ENCODE results near the gene PARP16.

Gene PARP16

DNA sequence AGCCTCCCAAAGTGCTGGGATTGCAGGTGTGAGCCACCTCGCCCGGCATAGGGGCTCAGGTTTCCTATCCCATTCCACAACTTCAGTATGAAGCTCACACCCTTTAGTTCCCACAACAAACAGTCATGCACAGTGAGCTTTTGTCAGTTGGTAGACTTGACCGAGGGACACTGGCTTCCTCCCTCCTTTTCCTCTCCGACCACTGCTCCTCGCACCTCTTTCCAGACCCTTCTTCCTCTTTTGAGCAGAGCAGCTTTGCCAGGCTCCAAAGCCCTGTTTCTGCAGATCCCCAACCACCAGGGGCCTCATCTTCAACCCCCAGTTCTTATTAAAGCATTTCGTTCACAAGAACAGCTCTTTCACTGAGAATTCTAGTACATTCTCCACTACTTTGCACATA, 62.7 kb downstream of the PARP16 start:
- ATAC-seq (replicated peaks) (no peak), DNase-seq (no peak)
- Mint-ChIP-seq H3K4me1 (ENCODE audit: low read depth in 2 of 2) (no peaks in the 10 kb centered on the region), H3K36me3 (ENCODE audit: insufficient read depth) (peaks cover 2% of the 10 kb centered on the region), H3K27me3 (peaks cover 0 to 10% of the 10 kb centered on the region in 2 donors), H3K9me3 (no peaks in the 10 kb centered on the region), H3K4me3 (no peak overlapping the region), H3K27ac (no peak overlapping the region)

DNA sequence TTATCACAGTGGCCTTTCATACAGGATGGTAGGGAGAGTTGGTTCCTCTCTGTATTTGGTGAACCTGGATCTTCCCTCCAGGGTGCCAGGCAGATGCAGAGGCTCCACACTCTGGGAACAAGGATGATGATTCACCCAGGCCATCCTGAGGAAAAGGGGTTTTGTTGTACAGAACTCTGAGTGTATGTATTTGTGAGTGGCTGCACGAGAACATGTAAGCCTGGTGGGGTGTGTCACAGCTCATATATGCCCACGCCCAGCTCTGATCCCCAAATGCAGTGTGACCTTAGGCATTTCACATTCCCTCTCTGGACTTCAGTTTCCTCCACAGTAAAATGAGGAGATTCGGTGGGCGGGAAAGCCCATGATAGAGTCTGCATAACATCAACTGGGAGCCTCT, 63.8 kb downstream of the PARP16 start:
- Mint-ChIP-seq H3K27ac (no peak overlapping the region), H3K4me3 (no peak overlapping the region), H3K27me3 (peaks cover 0 to 10% of the 10 kb centered on the region in 2 donors), H3K36me3 (ENCODE audit: insufficient read depth) (peaks cover 2% of the 10 kb centered on the region), H3K9me3 (no peaks in the 10 kb centered on the region), H3K4me1 (ENCODE audit: low read depth in 2 of 2) (peaks cover 0 to 3% of the 10 kb centered on the region in 2 donors)
- no peak for ATAC-seq (replicated peaks)
- no peak for DNase-seq

DNA sequence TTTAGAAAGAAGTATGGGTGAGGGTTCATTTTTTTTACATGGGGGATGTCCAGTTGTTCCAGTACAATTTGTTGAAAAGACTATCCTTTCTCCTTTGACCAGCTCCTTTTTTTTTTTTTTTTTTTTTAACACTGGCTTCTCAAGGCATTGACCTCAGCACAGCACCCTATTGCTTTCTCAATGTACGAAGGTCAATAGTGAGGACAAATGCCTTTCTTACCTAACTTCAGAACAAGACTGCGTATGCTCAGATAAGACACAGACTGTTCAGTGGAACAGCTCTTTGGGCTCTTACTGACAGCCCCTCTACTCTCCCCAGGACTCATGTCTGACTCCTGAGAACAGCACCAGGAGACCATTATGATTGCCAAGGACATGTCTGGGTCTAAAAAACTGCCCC, 65.0 kb downstream of the PARP16 start:
- H3K36me3 Mint-ChIP-seq (ENCODE audit: insufficient read depth), result peaks cover 2% of the 10 kb centered on the region
- H3K4me1 Mint-ChIP-seq (ENCODE audit: low read depth in 2 of 2), result peaks cover 3 to 7% of the 10 kb centered on the region in 2 donors
- no peaks in the 10 kb centered on the region for H3K9me3 Mint-ChIP-seq
- DNase-seq (no peak), ATAC-seq (replicated peaks) (no peak)
- no peak overlapping the region for H3K4me3 Mint-ChIP-seq
- H3K27me3 Mint-ChIP-seq, result peaks cover 0 to 10% of the 10 kb centered on the region in 2 donors
- H3K27ac Mint-ChIP-seq, result no peak overlapping the region

DNA sequence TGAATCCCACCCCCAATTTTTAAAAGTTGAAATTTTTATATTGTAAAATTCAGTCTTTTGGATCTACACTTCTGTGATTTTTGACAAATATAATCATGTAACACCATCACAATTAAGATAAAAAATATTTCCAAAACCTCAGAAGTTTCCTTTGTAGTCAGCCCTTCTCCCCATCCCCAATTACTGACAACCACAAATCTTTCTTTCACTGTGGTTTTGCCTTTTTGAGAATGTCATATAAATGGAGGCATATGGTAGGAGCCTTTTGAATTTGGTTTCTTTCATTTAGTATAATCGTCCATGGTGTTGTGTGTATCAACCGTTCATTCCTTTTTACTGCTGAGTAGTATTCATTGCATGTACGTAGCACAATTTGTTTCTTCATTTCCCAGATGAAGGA, 67.5 kb downstream of the PARP16 start:
- peaks cover 3 to 7% of the 10 kb centered on the region in 2 donors for H3K4me1 Mint-ChIP-seq (ENCODE audit: low read depth in 2 of 2)
- no peaks in the 10 kb centered on the region for H3K9me3 Mint-ChIP-seq
- H3K27ac Mint-ChIP-seq, result no peak overlapping the region
- peaks cover 2% of the 10 kb centered on the region for H3K36me3 Mint-ChIP-seq (ENCODE audit: insufficient read depth)
- DNase-seq (no peak), ATAC-seq (replicated peaks) (no peak)
- no peak overlapping the region for H3K4me3 Mint-ChIP-seq
- no peaks in the 10 kb centered on the region for H3K27me3 Mint-ChIP-seq

DNA sequence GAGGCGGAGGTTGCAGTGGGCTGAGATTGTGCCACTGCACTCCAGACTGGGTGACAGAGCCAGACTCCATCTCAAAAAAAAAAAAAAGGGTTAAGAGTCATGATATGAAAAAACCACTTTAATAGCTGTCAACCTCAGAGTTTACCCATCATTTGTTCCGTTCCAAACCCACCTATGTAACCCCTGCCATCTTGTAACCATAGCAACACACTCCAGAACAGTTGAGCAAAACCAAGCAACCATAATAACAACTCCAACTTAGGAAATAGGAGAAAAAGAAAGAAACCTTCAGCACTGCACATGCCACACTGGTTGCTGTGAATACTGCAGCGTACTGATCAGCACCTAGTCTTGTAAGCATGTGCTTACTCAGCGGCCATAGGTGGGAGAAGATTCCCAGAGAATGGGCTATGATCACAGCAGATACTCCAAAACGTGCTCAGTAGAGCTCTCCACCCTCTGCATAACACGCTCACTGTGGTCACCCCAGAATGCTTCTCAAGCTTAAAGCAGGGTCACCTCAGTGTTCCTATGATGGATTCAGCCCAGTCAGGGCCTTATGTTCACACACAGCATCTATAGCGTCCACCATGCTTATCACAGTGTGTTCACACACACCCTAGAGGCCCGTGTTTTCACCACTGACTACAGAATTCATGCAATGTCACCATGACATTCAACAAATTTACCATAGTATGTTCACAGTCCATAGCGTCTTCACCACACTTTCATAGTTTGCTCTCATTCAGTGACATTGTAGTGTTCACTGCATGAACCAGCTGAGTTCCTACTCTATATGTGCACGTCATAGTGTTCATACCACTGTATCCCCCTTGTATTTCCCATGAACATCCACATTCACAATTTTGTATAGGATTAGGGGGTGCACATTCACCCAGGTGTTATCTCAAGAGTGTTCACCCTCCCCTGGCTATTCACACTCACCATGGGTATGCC, 68.9 kb downstream of the PARP16 start:
- Mint-ChIP-seq H3K36me3 (ENCODE audit: insufficient read depth) (peaks cover 2% of the 10 kb centered on the region), H3K4me3 (no peak overlapping the region), H3K4me1 (ENCODE audit: low read depth in 2 of 2) (peaks cover 3 to 7% of the 10 kb centered on the region in 2 donors), H3K9me3 (no peaks in the 10 kb centered on the region), H3K27me3 (no peaks in the 10 kb centered on the region), H3K27ac (peak overlapping the region in 1 of 2 donors; percentile 1)
- DNase-seq, result no peak
- ATAC-seq (replicated peaks), result peak; percentile 49

DNA sequence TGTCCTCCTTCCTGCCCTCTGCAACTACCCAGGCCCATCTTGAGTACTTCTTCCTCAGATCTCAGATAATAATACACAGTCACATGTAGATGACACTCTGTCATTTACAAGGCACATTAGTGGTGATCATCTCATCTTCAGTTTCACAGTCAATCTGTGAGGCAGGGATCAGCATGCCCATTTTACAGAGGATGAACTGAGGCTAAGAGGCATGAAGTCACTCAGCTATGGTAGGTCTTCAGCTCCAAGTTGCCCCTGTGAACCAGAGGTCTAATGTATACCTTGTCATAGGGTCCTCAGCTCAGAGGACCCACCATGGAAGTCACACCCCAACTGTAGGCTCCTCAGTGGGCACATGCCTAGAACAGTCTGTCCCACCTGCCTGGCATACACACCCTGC, 71.2 kb downstream of the PARP16 start:
- no peak for ATAC-seq (replicated peaks)
- DNase-seq, result no peak
- Mint-ChIP-seq H3K4me1 (ENCODE audit: low read depth in 2 of 2) (peaks cover 3 to 7% of the 10 kb centered on the region in 2 donors), H3K27me3 (no peaks in the 10 kb centered on the region), H3K36me3 (ENCODE audit: insufficient read depth) (no peaks in the 10 kb centered on the region), H3K9me3 (no peaks in the 10 kb centered on the region), H3K4me3 (no peak overlapping the region), H3K27ac (no peak overlapping the region)

DNA sequence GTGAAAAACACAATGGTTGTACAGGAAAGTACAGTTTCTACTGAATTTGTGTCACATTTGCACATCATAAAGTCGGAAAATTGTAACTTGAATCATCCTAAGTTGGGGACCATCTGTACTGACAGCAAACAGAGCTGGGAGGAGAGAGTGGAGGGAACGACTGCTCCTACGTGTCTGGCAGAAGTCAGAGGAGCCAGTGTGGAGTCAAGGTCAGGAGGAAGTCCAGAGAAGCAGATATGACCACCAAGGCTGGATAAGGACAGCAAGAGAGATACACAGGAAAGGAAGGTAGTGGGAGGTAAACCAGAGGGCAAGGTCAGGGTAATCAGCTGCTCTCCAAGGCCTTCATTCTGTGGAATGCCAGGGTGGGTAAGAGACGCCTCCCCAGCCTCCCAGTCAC, 72.7 kb downstream of the PARP16 start:
- ATAC-seq (replicated peaks) (no peak), DNase-seq (no peak)
- no peaks in the 10 kb centered on the region for H3K9me3 Mint-ChIP-seq
- H3K4me1 Mint-ChIP-seq (ENCODE audit: low read depth in 2 of 2), result peaks cover 3 to 7% of the 10 kb centered on the region in 2 donors
- H3K36me3 Mint-ChIP-seq (ENCODE audit: insufficient read depth), result no peaks in the 10 kb centered on the region
- no peaks in the 10 kb centered on the region for H3K27me3 Mint-ChIP-seq
- no peak overlapping the region for H3K27ac Mint-ChIP-seq
- H3K4me3 Mint-ChIP-seq, result no peak overlapping the region

DNA sequence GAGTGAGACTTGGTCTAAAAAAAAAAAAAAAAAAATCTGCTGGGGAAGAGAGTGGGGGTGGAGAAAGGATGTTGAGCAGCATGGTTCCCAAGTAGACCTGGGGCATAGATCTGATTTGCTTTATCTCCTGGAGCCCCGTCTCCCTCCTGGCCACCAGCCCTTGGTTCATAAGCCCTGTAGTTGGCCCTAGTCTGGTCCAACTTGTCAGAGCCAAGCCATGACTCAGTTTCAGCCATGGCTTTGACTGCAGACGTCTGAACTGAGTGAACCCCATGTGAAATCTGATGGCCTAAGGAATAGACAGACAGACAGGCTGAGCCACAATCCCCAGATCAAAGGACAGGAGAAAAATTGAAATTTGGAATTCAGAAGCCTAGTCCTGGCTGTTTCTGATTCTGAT, 73.4 kb downstream of the PARP16 start:
- H3K36me3 Mint-ChIP-seq (ENCODE audit: insufficient read depth), result no peaks in the 10 kb centered on the region
- peaks cover 3 to 6% of the 10 kb centered on the region in 2 donors for H3K4me1 Mint-ChIP-seq (ENCODE audit: low read depth in 2 of 2)
- no peaks in the 10 kb centered on the region for H3K27me3 Mint-ChIP-seq
- no peak overlapping the region for H3K27ac Mint-ChIP-seq
- H3K4me3 Mint-ChIP-seq, result no peak overlapping the region
- DNase-seq, result no peak
- no peaks in the 10 kb centered on the region for H3K9me3 Mint-ChIP-seq
- no peak for ATAC-seq (replicated peaks)

DNA sequence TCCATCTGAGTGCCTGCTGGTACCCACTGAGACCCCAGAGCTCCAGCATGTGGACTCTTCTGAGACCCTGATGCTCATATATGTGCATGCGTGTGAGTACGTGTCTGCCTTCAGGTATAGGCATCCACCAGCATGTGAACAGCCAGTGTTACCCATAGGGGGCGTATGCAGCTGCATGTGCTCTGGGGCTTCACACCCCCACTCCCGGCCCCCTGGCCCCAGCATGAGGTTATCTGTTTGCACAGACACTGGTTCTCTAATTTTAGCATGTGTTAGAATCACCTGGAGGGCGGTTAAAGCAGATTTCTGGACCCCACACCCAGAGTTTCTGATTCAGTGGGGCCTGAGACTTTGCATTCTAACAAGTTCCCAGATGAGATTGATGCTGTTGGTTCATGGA, 74.6 kb downstream of the PARP16 start:
- DNase-seq, result peak in 2 of 3 experiments; percentile 18 to 21
- Mint-ChIP-seq H3K4me3 (no peak overlapping the region), H3K4me1 (ENCODE audit: low read depth in 2 of 2) (no peaks in the 10 kb centered on the region), H3K27me3 (peaks cover 0 to 9% of the 10 kb centered on the region in 2 donors), H3K9me3 (no peaks in the 10 kb centered on the region), H3K27ac (no peak overlapping the region), H3K36me3 (ENCODE audit: insufficient read depth) (peaks cover 2% of the 10 kb centered on the region)
- peak; percentile 53 for ATAC-seq (replicated peaks)

DNA sequence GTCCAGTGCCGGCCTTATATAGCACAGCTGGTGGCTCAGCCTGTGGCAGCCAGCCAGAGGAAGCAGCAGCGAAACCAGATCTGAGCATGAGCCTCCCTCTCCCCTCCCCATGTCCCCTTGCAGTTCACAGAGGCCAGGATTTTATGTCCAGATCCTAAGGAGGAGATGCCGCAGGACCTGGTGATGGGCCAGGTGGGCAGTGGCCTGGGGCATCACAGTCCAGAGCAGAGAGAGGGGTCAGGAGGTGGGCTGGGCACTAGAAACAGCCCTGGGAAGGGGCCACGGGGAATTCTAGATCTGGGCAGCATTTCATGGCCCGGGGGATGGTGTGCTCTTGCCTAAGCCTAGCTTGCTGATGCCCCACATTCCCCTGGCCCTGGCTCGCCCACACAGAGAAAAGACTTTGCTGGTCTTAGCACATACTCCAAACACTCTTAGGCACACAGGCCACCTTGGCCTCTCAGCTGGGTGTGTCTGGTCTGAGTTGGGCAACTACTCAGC, 75.2 kb downstream of the PARP16 start:
- Mint-ChIP-seq H3K36me3 (ENCODE audit: insufficient read depth) (peaks cover 2% of the 10 kb centered on the region), H3K9me3 (no peaks in the 10 kb centered on the region), H3K4me1 (ENCODE audit: low read depth in 2 of 2) (no peaks in the 10 kb centered on the region), H3K27me3 (peaks cover 0 to 14% of the 10 kb centered on the region in 2 donors), H3K27ac (no peak overlapping the region), H3K4me3 (no peak overlapping the region)
- DNase-seq (no peak), ATAC-seq (replicated peaks) (no peak)

DNA sequence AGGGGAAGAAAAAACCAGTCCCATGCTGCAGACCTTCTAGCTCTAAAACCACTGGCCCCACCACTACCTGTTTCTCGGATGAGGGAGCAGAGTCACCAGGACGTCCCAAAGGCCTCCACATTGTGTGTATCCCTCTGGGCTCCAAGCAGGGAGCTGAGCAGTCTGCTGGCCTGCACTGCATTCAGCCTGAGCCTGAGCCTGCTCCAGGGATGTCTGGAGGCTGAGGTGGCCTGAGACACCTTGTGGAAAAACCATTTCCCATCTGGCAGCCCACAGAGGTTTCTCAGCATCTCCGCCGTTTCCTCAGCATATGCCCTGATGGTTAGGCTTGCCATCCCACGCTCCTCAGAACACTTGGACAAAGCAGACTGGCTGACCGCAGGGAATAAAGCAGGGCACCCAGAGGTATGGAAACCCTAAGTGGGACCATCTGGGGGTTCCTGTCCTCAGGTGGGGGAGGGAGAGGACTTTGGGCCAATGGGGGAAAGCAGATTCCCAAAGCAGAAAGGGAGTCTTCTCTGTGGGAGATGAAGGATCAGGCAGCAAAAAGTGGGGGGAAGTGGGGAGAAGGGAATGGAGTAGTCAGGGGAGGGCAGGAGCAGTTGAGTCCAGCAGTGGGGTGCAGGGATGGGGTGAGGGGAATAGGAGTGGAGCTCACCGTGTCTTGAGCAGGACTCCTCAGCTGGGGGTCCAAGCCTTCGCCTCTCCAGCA, 75.8 kb downstream of the PARP16 start, which contains the start of gene CILP:
TSS of gene CILP (minus strand) at position 704 of the 712 bp plus-strand sequence. CDS start 1,718 bp downstream, outside the sequence.
- Mint-ChIP-seq H3K36me3 (ENCODE audit: insufficient read depth) (peaks cover 2% of the 10 kb centered on the region), H3K27me3 (peaks cover 0 to 14% of the 10 kb centered on the region in 2 donors), H3K4me3 (no peak within 1 kb of the TSS), H3K9me3 (no peaks in the 10 kb centered on the region), H3K4me1 (ENCODE audit: low read depth in 2 of 2) (no peaks in the 10 kb centered on the region), H3K27ac (no peak within 1 kb of the TSS)
- DNase-seq, result no peak
- ATAC-seq (replicated peaks), result no peak

DNA sequence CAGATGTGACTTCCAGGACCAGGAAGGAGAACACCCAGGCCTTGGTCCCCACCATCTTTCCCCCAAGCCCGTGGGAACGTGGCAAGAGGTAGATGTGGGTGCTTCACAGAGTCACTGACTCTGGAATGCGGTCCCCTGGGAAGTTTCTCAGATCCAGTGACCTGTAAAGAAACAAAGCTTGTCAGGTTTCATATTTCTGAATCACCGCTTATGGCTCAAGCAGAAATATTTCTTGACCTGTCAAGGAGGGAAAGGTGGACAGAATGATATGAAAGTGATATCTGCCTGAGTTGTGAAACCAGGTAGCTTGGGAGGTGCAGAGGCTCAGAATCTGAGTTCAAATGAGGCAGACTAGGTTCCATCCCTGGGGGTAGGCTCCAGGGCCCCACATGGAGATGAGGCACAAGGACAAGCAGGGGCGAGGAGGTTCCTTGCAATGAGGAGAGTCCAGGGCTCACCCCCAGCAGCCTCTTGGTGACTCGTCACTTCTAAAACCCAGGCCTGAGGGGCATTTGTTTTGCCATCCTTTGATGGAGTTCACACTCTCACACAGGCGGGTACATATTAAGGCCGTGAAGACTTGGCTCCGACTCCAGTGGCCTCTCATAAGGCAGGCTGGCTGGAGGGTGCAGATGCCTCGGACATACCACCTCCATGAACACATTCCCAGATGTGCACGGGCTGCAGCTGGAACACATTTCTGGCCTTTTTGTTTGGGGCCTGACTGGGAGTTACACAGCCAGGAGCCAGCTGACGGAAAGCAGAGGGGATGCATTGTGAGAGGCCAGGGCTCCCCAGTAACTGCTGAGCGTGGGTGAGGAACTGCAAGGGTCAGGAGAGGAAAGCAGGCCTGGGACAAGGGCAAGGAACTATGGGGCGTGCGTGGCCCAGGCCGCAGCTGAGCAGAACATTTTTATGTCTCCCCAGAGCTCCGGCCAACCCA, 76.7 kb downstream of the PARP16 start:
- peaks cover 2% of the 10 kb centered on the region for H3K36me3 Mint-ChIP-seq (ENCODE audit: insufficient read depth)
- no peak overlapping the region for H3K27ac Mint-ChIP-seq
- ATAC-seq (replicated peaks), result no peak
- H3K4me1 Mint-ChIP-seq (ENCODE audit: low read depth in 2 of 2), result no peaks in the 10 kb centered on the region
- peaks cover 0 to 14% of the 10 kb centered on the region in 2 donors for H3K27me3 Mint-ChIP-seq
- H3K4me3 Mint-ChIP-seq, result no peak overlapping the region
- DNase-seq, result no peak
- no peaks in the 10 kb centered on the region for H3K9me3 Mint-ChIP-seq

DNA sequence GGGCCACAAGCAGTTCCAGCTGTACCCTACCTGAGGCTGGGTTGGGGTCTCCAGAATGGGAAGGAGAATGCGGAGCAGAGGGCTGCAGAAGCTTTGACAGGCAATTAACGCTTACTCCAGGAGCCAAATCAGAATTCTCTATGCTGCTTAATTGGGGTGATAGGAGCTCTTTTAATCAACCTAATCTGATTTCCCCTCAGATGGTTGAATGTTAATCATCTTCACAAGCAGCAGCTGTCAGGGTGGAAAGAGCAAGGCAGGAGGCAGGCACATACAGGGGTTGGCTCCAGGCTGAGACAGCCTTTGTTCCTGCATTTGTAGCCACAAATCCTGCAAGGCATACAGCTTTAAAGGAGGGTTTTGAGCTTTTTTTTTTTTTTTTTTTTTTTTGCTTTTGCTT, 78.0 kb downstream of the PARP16 start:
- H3K4me3 Mint-ChIP-seq, result no peak overlapping the region
- H3K9me3 Mint-ChIP-seq, result no peaks in the 10 kb centered on the region
- ATAC-seq (replicated peaks) (no peak), DNase-seq (no peak)
- H3K27ac Mint-ChIP-seq, result no peak overlapping the region
- peaks cover 2% of the 10 kb centered on the region for H3K36me3 Mint-ChIP-seq (ENCODE audit: insufficient read depth)
- H3K4me1 Mint-ChIP-seq (ENCODE audit: low read depth in 2 of 2), result no peaks in the 10 kb centered on the region
- H3K27me3 Mint-ChIP-seq, result peaks cover 0 to 14% of the 10 kb centered on the region in 2 donors
